K562 (cell line): ENCODE data around the gene RSRC1. TPM values are rescaled to one million over a fixed set of nuclear protein-coding genes. Genes with fewer than 3 reads are reported as not detected.

Experiments
- ATAC-seq: fragments of 200-7000 bp; cut with Tn5 transposase; 3 replicates; pipeline ENCODE4 v1.9.1; 2020; ENCODE audit warnings: moderate library complexity
- BruUV-seq: library from RNA; stranded (reverse); fragments of 400-500 nt; replicated peaks from 2 replicates; lab custom pipeline; 2021; lab: Mats Ljungman, UMichigan
- CTCF ChIA-PET: fragments of 300-600 bp; formaldehyde crosslinking; extraction: SDS; loops from one replicate; lab custom pipeline; 2021; ENCODE audit warnings: low intra/inter-chr PET ratio; lab: Yijun Ruan, JAX
- POLR2A ChIA-PET: fragments of 300-600, 350-650 bp; sonication (Branson Sonifier 250); formaldehyde crosslinking; extraction: SDS; loops from one replicate; lab custom pipeline; 2021; ENCODE audit warnings: antibody characterized with exemption, inconsistent platforms; lab: Yijun Ruan, JAX
- DNase-seq, 4 experiments: peaks; one replicate each; pipeline versions ENCODE4 v3.0.0 to v3.0.0-alpha.2; 2011 to 2018; ENCODE audit warnings: low spot score in 3 of 4, mixed read lengths in 3 of 4; ENCODE audit errors: extremely low read depth in 1 of 4
- FAIRE-seq: peaks from 2 replicates; lab custom pipeline; 2011; peaks lifted over from hg19 to GRCh38; lab: Jason Lieb, UNC
- H2AFZ ChIP-seq: 2 replicates; pipeline ENCODE4 v1.6.0; 2011; ENCODE audit warnings: low read depth, low read length, control low read depth, inconsistent platforms
- H3K27ac ChIP-seq: fragments of 200-600 bp; 3 replicates; pipeline ENCODE4 v1.8.0; 2011; ENCODE audit warnings: low read depth, mild to moderate bottlenecking, control low read depth, inconsistent platforms, low read length, moderate library complexity, mixed read lengths; ENCODE audit errors: extremely low read depth
- H3K27me3 ChIP-seq, 2 experiments: fragments of 300-600 bp in 1 of 2; 2 replicates in 1 of 2; 3 replicates in 1 of 2; pipeline versions ENCODE4 v1.6.0 to v1.8.0; 2011; ENCODE audit warnings: inconsistent platforms in 2 of 2, low read length in 2 of 2, mild to moderate bottlenecking in 1 of 2, mixed read lengths in 1 of 2, moderate library complexity in 1 of 2; ENCODE audit not compliant: control insufficient read depth in 2 of 2, insufficient read depth in 2 of 2
- H3K36me3 ChIP-seq: fragments of 300-600 bp; 3 replicates; pipeline ENCODE4 v1.8.0; 2011; ENCODE audit warnings: mild to moderate bottlenecking, low read length, inconsistent platforms; ENCODE audit not compliant: control insufficient read depth, insufficient read depth
- H3K4me1 ChIP-seq, 2 experiments: fragments of 200-600 bp in 1 of 2; replicated peaks in 1 of 2; 2 replicates in 1 of 2; 3 replicates in 1 of 2; pipeline versions ENCODE4 v1.5.1 to v1.8.0; 2011; ENCODE audit warnings: inconsistent platforms in 2 of 2, low read length in 2 of 2, mild to moderate bottlenecking in 1 of 2, mixed read lengths in 1 of 2, moderate library complexity in 1 of 2; ENCODE audit not compliant: control insufficient read depth in 2 of 2, insufficient read depth in 2 of 2
- H3K4me2 ChIP-seq: 2 replicates; pipeline ENCODE4 v1.6.1; 2011; ENCODE audit warnings: low read length, control low read depth, inconsistent platforms, mixed read lengths; ENCODE audit not compliant: insufficient read depth
- H3K4me3 ChIP-seq: fragments of 200-600 bp; sonication (generic), shearing (Covaris generic); 2 replicates; pipeline ENCODE4 v1.5.1; 2016; ENCODE audit warnings: control low read depth, inconsistent platforms
- H3K79me2 ChIP-seq: fragments of 200-600 bp; 3 replicates; pipeline ENCODE4 v1.8.0; 2011; ENCODE audit warnings: low read length, inconsistent platforms; ENCODE audit not compliant: control insufficient read depth, insufficient read depth
- H3K9ac ChIP-seq, 2 experiments: 2 replicates each; pipeline versions ENCODE4 v1.6.0 to v1.6.1; 2011; ENCODE audit warnings: low read depth in 2 of 2, low read length in 2 of 2, control low read depth in 1 of 2, inconsistent platforms in 1 of 2, mild to moderate bottlenecking in 1 of 2, mixed read lengths in 1 of 2; ENCODE audit not compliant: insufficient read depth in 1 of 2
- H3K9me1 ChIP-seq: one replicate; pipeline ENCODE4 v1.6.0; 2011; ENCODE audit warnings: inconsistent platforms, mild to moderate bottlenecking, low read length, moderate library complexity; ENCODE audit not compliant: control insufficient read depth, insufficient read depth
- H3K9me3 ChIP-seq: replicated peaks from 2 replicates; pipeline ENCODE4 v1.5.1; 2011; ENCODE audit warnings: low read depth, low read length, inconsistent platforms; ENCODE audit not compliant: control insufficient read depth, insufficient read depth
- H4K20me1 ChIP-seq: replicated peaks from 2 replicates; pipeline ENCODE4 v1.6.1; 2011; ENCODE audit warnings: low read length, inconsistent platforms, mixed read lengths; ENCODE audit not compliant: control insufficient read depth, insufficient read depth
- CBFA2T3 ChIP-seq: fragments of 450-650 bp; IDR thresholded peaks from 2 replicates; pipeline ENCODE4 v1.6.1; 2017
- FOXK1 ChIP-seq: sonication (generic); formaldehyde crosslinking; IDR thresholded peaks from 2 replicates; pipeline ENCODE4 v1.8.0; 2022; ENCODE audit warnings: missing genetic modification reagents, mild to moderate bottlenecking, borderline replicate concordance
- HDAC1 ChIP-seq, 2 experiments: fragments of 450-650 bp; IDR thresholded peaks; 2 replicates each; pipeline ENCODE4 v1.6.1; 2016 to 2017; ENCODE audit warnings: inconsistent platforms in 1 of 2, mild to moderate bottlenecking in 1 of 2, moderate library complexity in 1 of 2
- KDM1A ChIP-seq, 2 experiments: fragments of 450-650 bp; IDR thresholded peaks; 2 replicates each; pipeline ENCODE4 v1.6.1; 2016; ENCODE audit warnings: mild to moderate bottlenecking in 2 of 2
- RCOR1 ChIP-seq, 2 experiments: IDR thresholded peaks; 2 replicates each; pipeline ENCODE4 v1.6.1; 2012; ENCODE audit warnings: low read depth in 2 of 2, low read length in 2 of 2, borderline replicate concordance in 1 of 2, improper control_type of control experiment in 1 of 2
- ZBED1 ChIP-seq: IDR thresholded peaks from 2 replicates; pipeline ENCODE4 v1.6.1; 2014
- ZNF324 ChIP-seq: fragments of 250-450 bp; sonication (Bioruptor Pico); IDR thresholded peaks from 2 replicates; pipeline ENCODE4 v1.4.0; 2020; ENCODE audit warnings: mild to moderate bottlenecking
- ZNF347 ChIP-seq: fragments of 450-650 bp; formaldehyde crosslinking; IDR thresholded peaks from 2 replicates; pipeline ENCODE4 v1.4.0; 2020; ENCODE audit warnings: low read depth, mild to moderate bottlenecking, moderate library complexity
- WGBS: fragments of 100-300 bp; shearing (Covaris generic); methylation state at CpG from one replicate; pipeline ENCODE4 v1.1.6; 2016; ENCODE audit warnings: low coverage, mixed read lengths; ENCODE audit not compliant: insufficient coverage; ENCODE audit errors: missing lambda C conversion rate; 5-methylcytosine and 5-hydroxymethylcytosine counted together
- in situ Hi-C: fragments of 300-500 bp; cut with MboI; formaldehyde crosslinking; loops from 4 replicates; pipeline ENCODE4 v1.15.0; 2018; ENCODE audit warnings: inconsistent platforms, mixed read lengths
- intact Hi-C: fragments of 100-400 bp; cut with micrococcal nuclease; formaldehyde crosslinking; loops from 2 replicates; pipeline ENCODE4 v1.14.2; 2022
- polyA plus RNA-seq, 8 experiments: library from polyadenylated mRNA; depleted of rRNA in 4 of 8; stranded (reverse) in 5 of 8; unstranded in 3 of 8; fragments of >200 nt; fragmentation: Nextera tagmentation in 2 of 8; fragmentation: Illumina TruSeq in 1 of 8; extraction: Ambion mirVana in 2 of 8; extraction: Trizol in 1 of 8; gene quantifications; 2 replicates each; pipeline versions ENCODE4 v1.2.1 to v1.2.3, GENCODE V29; 2011 to 2014; ENCODE audit warnings: inconsistent platforms in 1 of 8, missing spikeins in 1 of 8
- total RNA-seq, 7 experiments: library from RNA; depleted of rRNA in 6 of 7; stranded (reverse); fragments of >200 nt in 6 of 7; fragmentation: Illumina TruSeq in 2 of 7; extraction: Trizol in 2 of 7; gene quantifications; 2 replicates each; pipeline versions ENCODE4 v1.2.1 to v1.2.3, GENCODE V29; 2011 to 2021; ENCODE audit warnings: low replicate concordance in 1 of 7
- TF ChIP-seq, protein P1 (sequence below): fragments of 250-450 bp; sonication (Bioruptor Pico); IDR thresholded peaks from 2 replicates; pipeline ENCODE4 v1.8.0; 2022; ENCODE audit warnings: inconsistent platforms, mild to moderate bottlenecking, moderate library complexity, borderline replicate concordance

RSRC1 gene
- total and polyA plus RNA-seq, 9 of the 15 experiments (the other 6 are each of a cell fraction or from before 2014, with no cell fraction given): 19.3 to 128 (median 75.5) TPM

DNA sequence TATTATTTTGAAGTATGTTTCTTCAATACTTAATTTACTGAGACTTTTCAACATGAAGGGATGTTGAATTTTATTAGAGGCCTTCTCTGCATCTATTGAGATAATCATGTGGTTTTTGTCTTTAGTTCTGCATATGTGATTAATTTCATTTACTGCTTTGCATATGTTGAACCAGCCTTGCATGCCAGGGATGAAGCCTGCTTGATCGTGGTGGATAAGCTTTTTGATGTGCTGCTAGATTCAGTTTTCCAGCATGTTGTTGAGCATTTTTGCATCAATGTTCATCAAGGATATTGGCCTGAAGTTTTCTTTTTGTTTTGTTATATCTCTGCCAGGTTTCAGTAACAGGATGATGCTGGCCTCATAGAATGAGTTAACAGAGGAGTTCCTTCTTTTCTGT lies 134.4 kb downstream of the RSRC1 start:
- Histone ChIP-seq H3K4me1 (no peaks in the 10 kb centered on the region), H4K20me1 (no peaks in the 10 kb centered on the region), H3K27ac (no peak overlapping the region), H3K9me3 (no peaks in the 10 kb centered on the region), H3K4me3 (no peak overlapping the region), H3K36me3 (no peaks in the 10 kb centered on the region), H3K4me2 (no peak overlapping the region), H3K9me1 (no peaks in the 10 kb centered on the region), H3K27me3 (no peaks in the 10 kb centered on the region), H3K79me2 (no peaks in the 10 kb centered on the region), H2AFZ (no peak overlapping the region), H3K9ac (no peak overlapping the region)
- no peak for DNase-seq
- ChIA-PET POLR2A (no interaction called here), CTCF (no interaction called here)
- TF ChIP-seq ZBED1 (no peak), CBFA2T3 (no peak), ZNF347 (no peak), ZNF324 (CRISPR knock-in tag) (peak; percentile 89)
- in situ Hi-C loops: no loop called here
- 69% methylated on average over 1 of the region's 1 CpG for WGBS
- no peak for ATAC-seq
- intact Hi-C loops: no loop called here
- FAIRE-seq: no peak
- no TSS peak for BruUV-seq

DNA sequence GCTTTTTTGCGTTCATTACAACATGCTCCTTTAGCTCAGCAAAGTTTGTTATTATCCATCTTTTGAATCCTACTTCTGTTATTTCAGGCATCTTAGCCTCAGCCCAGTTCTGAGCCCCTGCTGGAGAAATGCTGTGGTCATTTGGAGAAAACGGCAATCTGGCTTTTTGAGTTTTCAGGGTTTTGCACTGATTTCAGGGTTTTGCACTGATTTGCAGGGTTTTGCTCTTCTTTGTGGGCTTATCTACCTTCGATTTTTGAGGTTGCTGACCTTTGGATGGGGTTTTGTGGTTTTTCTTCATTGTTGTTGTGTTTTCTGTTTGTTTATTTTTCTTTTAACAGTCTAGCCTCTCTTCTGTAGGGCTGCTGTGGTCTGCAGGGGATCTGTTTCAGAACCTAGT lies 137.4 kb downstream of the RSRC1 start:
- Histone ChIP-seq H3K27ac (no peak overlapping the region), H3K9ac (no peak overlapping the region), H3K79me2 (no peaks in the 10 kb centered on the region), H4K20me1 (no peaks in the 10 kb centered on the region), H3K4me1 (no peaks in the 10 kb centered on the region), H3K9me3 (no peaks in the 10 kb centered on the region), H3K4me2 (no peak overlapping the region), H3K9me1 (no peaks in the 10 kb centered on the region), H3K4me3 (no peak overlapping the region), H2AFZ (no peak overlapping the region), H3K27me3 (no peaks in the 10 kb centered on the region), H3K36me3 (no peaks in the 10 kb centered on the region)
- intact Hi-C loops (no loop called here), in situ Hi-C loops (no loop called here)
- TF ChIP-seq KDM1A (IDR thresholded peaks at IDR 0.05) (peak; percentile 81 to 90), FOXK1 (CRISPR knock-in tag) (no peak), RCOR1 (IDR thresholded peaks at IDR 0.05; ENCODE audit: borderline replicate concordance in 1 of 2, low read depth in 2 of 2, low read length in 2 of 2) (peak in 1 of 2 experiments; percentile 37; a peak in 1 of 4 replicates), HDAC1 (IDR thresholded peaks at IDR 0.05) (peak in 1 of 2 experiments; percentile 36; a peak in 1 of 4 replicates)
- TF ChIP-seq, protein P1, sequence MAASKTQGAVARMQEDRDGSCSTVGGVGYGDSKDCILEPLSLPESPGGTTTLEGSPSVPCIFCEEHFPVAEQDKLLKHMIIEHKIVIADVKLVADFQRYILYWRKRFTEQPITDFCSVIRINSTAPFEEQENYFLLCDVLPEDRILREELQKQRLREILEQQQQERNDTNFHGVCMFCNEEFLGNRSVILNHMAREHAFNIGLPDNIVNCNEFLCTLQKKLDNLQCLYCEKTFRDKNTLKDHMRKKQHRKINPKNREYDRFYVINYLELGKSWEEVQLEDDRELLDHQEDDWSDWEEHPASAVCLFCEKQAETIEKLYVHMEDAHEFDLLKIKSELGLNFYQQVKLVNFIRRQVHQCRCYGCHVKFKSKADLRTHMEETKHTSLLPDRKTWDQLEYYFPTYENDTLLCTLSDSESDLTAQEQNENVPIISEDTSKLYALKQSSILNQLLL (CRISPR knock-in tag): no peak
- DNase-seq (no peak), ATAC-seq (no peak), FAIRE-seq (no peak)
- BruUV-seq: no TSS peak
- ChIA-PET CTCF (no interaction called here), POLR2A (no interaction called here)
- WGBS: 75% methylated on average over 3 of the region's 3 CpGs
